Caco-2 (cell line): ENCODE measurements around the gene MEDAG. TPM values are rescaled to one million over a fixed set of nuclear protein-coding genes. Genes with fewer than 3 reads are reported as not detected.

Source experiments
- BruUV-seq: library from RNA; stranded (reverse); fragments of 400-500 nt; replicated peaks from 2 replicates; lab custom pipeline; 2021; lab: Mats Ljungman, UMichigan
- CTCF ChIA-PET: fragments of 300-600 bp; sonication (Branson Sonifier 250); formaldehyde crosslinking; loops from one replicate; lab custom pipeline; 2022; ENCODE audit warnings: antibody characterized with exemption; lab: Charles Lee
- POLR2A ChIA-PET: fragments of 300-600 bp; sonication (Branson Sonifier 250); formaldehyde crosslinking; loops from one replicate; lab custom pipeline; 2022; ENCODE audit warnings: antibody characterized with exemption; lab: Charles Lee
- DNase-seq, 2 experiments: peaks; one replicate each; pipeline versions ENCODE4 v3.0.0 to v3.0.0-alpha.2; 2020 to 2022
- H3K27me3 ChIP-seq: replicated peaks from 2 replicates; pipeline ENCODE4 v1.6.0; 2011; ENCODE audit warnings: low read length; ENCODE audit not compliant: control insufficient read depth, insufficient read depth
- H3K36me3 ChIP-seq: 2 replicates; pipeline ENCODE4 v1.5.1; 2011; ENCODE audit warnings: low read length; ENCODE audit not compliant: control insufficient read depth, insufficient read depth
- H3K4me1 ChIP-seq: fragments of 250-450 bp; sonication (Bioruptor Pico); 2 replicates; pipeline ENCODE4 v1.5.1; 2020; ENCODE audit warnings: mild to moderate bottlenecking
- H3K4me3 ChIP-seq: 2 replicates; pipeline ENCODE4 v1.5.1; 2011; ENCODE audit warnings: low read depth, mild to moderate bottlenecking, control low read depth, low read length
- H3K9me3 ChIP-seq: fragments of 250-450 bp; sonication (Bioruptor Pico); 2 replicates; pipeline ENCODE4 v1.5.1; 2020; ENCODE audit warnings: mild to moderate bottlenecking, moderate library complexity
- H3K27ac Mint-ChIP-seq: one replicate; pipeline ENCODE4 v1.8.0; 2022; ENCODE audit warnings: mixed read lengths; ENCODE audit not compliant: unreplicated experiment
- H3K27me3 Mint-ChIP-seq: one replicate; pipeline ENCODE4 v1.8.0; 2022; ENCODE audit warnings: mixed read lengths; ENCODE audit not compliant: insufficient read depth, unreplicated experiment
- H3K36me3 Mint-ChIP-seq: one replicate; pipeline ENCODE4 v1.8.0; 2022; ENCODE audit warnings: mild to moderate bottlenecking, mixed read lengths; ENCODE audit not compliant: insufficient read depth, unreplicated experiment
- H3K4me1 Mint-ChIP-seq: one replicate; pipeline ENCODE4 v1.8.0; 2022; ENCODE audit warnings: low read depth, mixed read lengths; ENCODE audit not compliant: unreplicated experiment
- H3K4me3 Mint-ChIP-seq: one replicate; pipeline ENCODE4 v1.8.0; 2022; ENCODE audit warnings: mild to moderate bottlenecking, moderate library complexity, mixed read lengths; ENCODE audit not compliant: unreplicated experiment
- H3K9me3 Mint-ChIP-seq: one replicate; pipeline ENCODE4 v1.8.0; 2022; ENCODE audit warnings: mixed read lengths; ENCODE audit not compliant: unreplicated experiment
- CTCF ChIP-seq, 2 experiments: fragments of 200-600 bp in 1 of 2; IDR thresholded peaks; 1 replicate in 1 of 2; 2 replicates in 1 of 2; pipeline versions ENCODE4 v1.5.1 to v1.8.0; 2011 to 2022; ENCODE audit warnings: antibody characterized with exemption in 1 of 2, control low read depth in 1 of 2, inconsistent platforms in 1 of 2, low read depth in 1 of 2, low read length in 1 of 2, mild to moderate bottlenecking in 1 of 2, moderate library complexity in 1 of 2; ENCODE audit not compliant: insufficient read depth in 1 of 2, severe bottlenecking in 1 of 2, unreplicated experiment in 1 of 2
- intact Hi-C: fragments of 100-400 bp; cut with micrococcal nuclease; formaldehyde crosslinking; loops from one replicate; pipeline ENCODE4 v1.10.0; 2022; ENCODE audit not compliant: unreplicated experiment
- total RNA-seq: library from RNA; stranded (reverse); gene quantifications from 2 replicates; pipeline ENCODE4 v1.2.3, GENCODE V29; 2022

Gene MEDAG
- total RNA-seq, 1 experiment from 2014 or later: not detected

- no peak for DNase-seq
- no peak overlapping the region for H3K27ac Mint-ChIP-seq
- no peak overlapping the region for H3K4me3 Mint-ChIP-seq
- H3K27me3 Mint-ChIP-seq: peaks cover 2% of the 10 kb centered on the region
- ChIA-PET CTCF (no interaction called here), POLR2A (no interaction called here)
- intact Hi-C loops: no loop called here
- no peak for TF ChIP-seq CTCF (IDR thresholded peaks at IDR 0.05; ENCODE audit: insufficient read depth in 1 of 2, low read depth in 1 of 2, low read length in 1 of 2, severe bottlenecking in 1 of 2, unreplicated experiment in 1 of 2)
- Histone ChIP-seq H3K4me3 (no peak overlapping the region), H3K9me3 (no peaks in the 10 kb centered on the region), H3K4me1 (0 out of 2 replicates have a peak, but pooled peaks cover 7% of the 10 kb centered on the region), H3K36me3 (no peaks in the 10 kb centered on the region), H3K27me3 (no peaks in the 10 kb centered on the region)
- no TSS peak for BruUV-seq
- no peaks in the 10 kb centered on the region for H3K9me3 Mint-ChIP-seq
- H3K4me1 Mint-ChIP-seq: peaks cover 8% of the 10 kb centered on the region
- no peaks in the 10 kb centered on the region for H3K36me3 Mint-ChIP-seq
Measured at GRCh38 chr13:30869491-30869890, 36.6 kb upstream of the MEDAG start.

GRCh38 chr13:30870049-30870884 is 35.8 kb upstream of the MEDAG start:
- BruUV-seq: no TSS peak
- H3K27me3 Mint-ChIP-seq: peaks cover 2% of the 10 kb centered on the region
- TF ChIP-seq CTCF (IDR thresholded peaks at IDR 0.05; ENCODE audit: insufficient read depth in 1 of 2, low read depth in 1 of 2, low read length in 1 of 2, severe bottlenecking in 1 of 2, unreplicated experiment in 1 of 2): no peak
- H3K4me3 Mint-ChIP-seq: no peak overlapping the region
- H3K4me1 Mint-ChIP-seq: peaks cover 5% of the 10 kb centered on the region
- H3K27ac Mint-ChIP-seq: peak overlapping the region; percentile 56
- no peak overlapping the region for H3K4me3 ChIP-seq
- POLR2A ChIA-PET: no interaction called here
- CTCF ChIA-PET: no interaction called here
- peak; percentile 29 to 74 for DNase-seq
- H3K4me1 ChIP-seq: 0 out of 2 replicates have a peak, but pooled peaks cover 3% of the 10 kb centered on the region
- no peaks in the 10 kb centered on the region for H3K27me3 ChIP-seq
- H3K9me3 ChIP-seq: no peaks in the 10 kb centered on the region
- H3K36me3 Mint-ChIP-seq: no peaks in the 10 kb centered on the region
- intact Hi-C loops: no loop called here
- no peaks in the 10 kb centered on the region for H3K36me3 ChIP-seq
- H3K9me3 Mint-ChIP-seq: no peaks in the 10 kb centered on the region

- no peaks in the 10 kb centered on the region for H3K9me3 Mint-ChIP-seq
Measured at GRCh38 chr13:30870916-30871587, 35.0 kb upstream of the MEDAG start.

More at GRCh38 chr13:30870916-30871587, 35.0 kb upstream of the MEDAG start:
- Histone ChIP-seq H3K4me3 (no peak overlapping the region), H3K27me3 (no peaks in the 10 kb centered on the region), H3K4me1 (no peaks in the 10 kb centered on the region), H3K9me3 (no peaks in the 10 kb centered on the region), H3K36me3 (no peaks in the 10 kb centered on the region)
- intact Hi-C loops: no loop called here
- no peak overlapping the region for H3K4me3 Mint-ChIP-seq
- H3K36me3 Mint-ChIP-seq: no peaks in the 10 kb centered on the region
- H3K27me3 Mint-ChIP-seq: no peaks in the 10 kb centered on the region
- no peak for TF ChIP-seq CTCF (IDR thresholded peaks at IDR 0.05; ENCODE audit: insufficient read depth in 1 of 2, low read depth in 1 of 2, low read length in 1 of 2, severe bottlenecking in 1 of 2, unreplicated experiment in 1 of 2)
- CTCF ChIA-PET: no interaction called here
- BruUV-seq: no TSS peak
- POLR2A ChIA-PET: no interaction called here
- H3K27ac Mint-ChIP-seq: peak overlapping the region; percentile 32
- no peak for DNase-seq
- H3K4me1 Mint-ChIP-seq: no peaks in the 10 kb centered on the region
